ENCODE data around the gene SERPINA5. TPM values are rescaled to one million over a fixed set of nuclear protein-coding genes. Genes with fewer than 3 reads are reported as not detected.
"Not testable (repeated sequence)": the region's sequence is repeated elsewhere in the genome, so short reads cannot be mapped to it uniquely, and the experiment has no call there.

SERPINA5 gene
- polyA plus RNA-seq, 1 experiment = not detected

GRCh38 chr14:94572637-94573303, 8.5 kb upstream of the SERPINA5 start:
- CTCF ChIA-PET = no interaction called here
- Histone ChIP-seq H3K27me3 (ENCODE audit: control insufficient read depth, insufficient read depth, low read length) (peaks cover 3% of the 10 kb centered on the region), H3K4me3 (ENCODE audit: low read depth, low read length) (no peak overlapping the region), H3K27ac (ENCODE audit: low read depth, low read length) (no peak overlapping the region), H3K9me3 (ENCODE audit: control insufficient read depth, insufficient read depth, low read length) (no peaks in the 10 kb centered on the region; the same call in 1 of the 2 replicates)
- TF ChIP-seq CTCF (IDR thresholded peaks at IDR 0.05; ENCODE audit: low read depth, low read length) = no peak
- no peak for DNase-seq (ENCODE audit: low read depth, low spot score)
- POLR2A ChIA-PET = no interaction called here

GRCh38 chr14:94573475-94574277, 7.5 kb upstream of the SERPINA5 start:
- H3K9me3 ChIP-seq (ENCODE audit: control insufficient read depth, insufficient read depth, low read length) = no peaks in the 10 kb centered on the region; the same call in 1 of the 2 replicates
- DNase-seq (ENCODE audit: low read depth, low spot score) = no peak
- no peak overlapping the region for H3K27ac ChIP-seq (ENCODE audit: low read depth, low read length)
- no peak overlapping the region for H3K4me3 ChIP-seq (ENCODE audit: low read depth, low read length)
- H3K27me3 ChIP-seq (ENCODE audit: control insufficient read depth, insufficient read depth, low read length) = peaks cover 8% of the 10 kb centered on the region
- TF ChIP-seq CTCF (IDR thresholded peaks at IDR 0.05; ENCODE audit: low read depth, low read length) = no peak
- CTCF ChIA-PET = interaction anchor here (1.0 to 1.4 kb wide), 2 partner anchors 23 to 25 kb away, joined by 4 read pairs; no protein-coding TSS in a partner anchor
- POLR2A ChIA-PET = no interaction called here

- Histone ChIP-seq H3K27ac (ENCODE audit: low read depth, low read length) (no peak overlapping the region), H3K27me3 (ENCODE audit: control insufficient read depth, insufficient read depth, low read length) (peaks cover 6% of the 10 kb centered on the region), H3K9me3 (ENCODE audit: control insufficient read depth, insufficient read depth, low read length) (no peaks in the 10 kb centered on the region; the same call in 1 of the 2 replicates), H3K4me3 (ENCODE audit: low read depth, low read length) (no peak overlapping the region)
- ChIA-PET POLR2A (no interaction called here), CTCF (interaction anchor here (1.0 to 1.4 kb wide), 2 partner anchors 24 to 25 kb away, joined by 4 read pairs; no protein-coding TSS in a partner anchor)
- DNase-seq (ENCODE audit: low read depth, low spot score) = no peak
- TF ChIP-seq CTCF (IDR thresholded peaks at IDR 0.05; ENCODE audit: low read depth, low read length) = no peak
Observed at GRCh38 chr14:94574336-94574735, 6.9 kb upstream of the SERPINA5 start.

GRCh38 chr14:94575730-94576585, 5.3 kb upstream of the SERPINA5 start:
- Histone ChIP-seq H3K9me3 (ENCODE audit: control insufficient read depth, insufficient read depth, low read length) (no peaks in the 10 kb centered on the region), H3K27ac (ENCODE audit: low read depth, low read length) (no peak overlapping the region), H3K27me3 (ENCODE audit: control insufficient read depth, insufficient read depth, low read length) (peaks cover 10% of the 10 kb centered on the region), H3K4me3 (ENCODE audit: low read depth, low read length) (no peak overlapping the region)
- CTCF ChIA-PET = no interaction called here
- no peak for DNase-seq (ENCODE audit: low read depth, low spot score)
- POLR2A ChIA-PET = no interaction called here
- TF ChIP-seq CTCF (IDR thresholded peaks at IDR 0.05; ENCODE audit: low read depth, low read length) = no peak

- CTCF ChIA-PET; POLR2A ChIA-PET; H3K4me3 ChIP-seq (ENCODE audit: low read depth, low read length); DNase-seq (ENCODE audit: low read depth, low spot score); H3K27ac ChIP-seq (ENCODE audit: low read depth, low read length); H3K9me3 ChIP-seq (ENCODE audit: control insufficient read depth, insufficient read depth, low read length): not testable (repeated sequence)
- H3K27me3 ChIP-seq (ENCODE audit: control insufficient read depth, insufficient read depth, low read length) = peaks cover 10% of the 10 kb centered on the region
Observed at GRCh38 chr14:94577472-94577871, 3.8 kb upstream of the SERPINA5 start.

Data from AG04450 (cell line).